ENCODE results near the gene IFI30. TPM values are rescaled to one million over a fixed set of nuclear protein-coding genes. Genes with fewer than 3 reads are reported as not detected.
A peak's percentile ranks its signal among the peaks of the same experiment; 100 is the strongest.
"Not testable (repeated sequence)": the region's sequence is repeated elsewhere in the genome, so short reads cannot be mapped to it uniquely, and the experiment has no call there.

The IFI30 gene
- total RNA-seq, 1 donor = 25.0 TPM

GRCh38 chr19:18197941-18198340 is 24.3 kb downstream of the IFI30 start:
- no peak for DNase-seq (ENCODE audit: low read depth in 2 of 3, low spot score in 2 of 3)

GRCh38 chr19:18198374-18198773 is 24.8 kb downstream of the IFI30 start:
- DNase-seq (ENCODE audit: low read depth in 2 of 3, low spot score in 2 of 3) = no peak

DNA sequence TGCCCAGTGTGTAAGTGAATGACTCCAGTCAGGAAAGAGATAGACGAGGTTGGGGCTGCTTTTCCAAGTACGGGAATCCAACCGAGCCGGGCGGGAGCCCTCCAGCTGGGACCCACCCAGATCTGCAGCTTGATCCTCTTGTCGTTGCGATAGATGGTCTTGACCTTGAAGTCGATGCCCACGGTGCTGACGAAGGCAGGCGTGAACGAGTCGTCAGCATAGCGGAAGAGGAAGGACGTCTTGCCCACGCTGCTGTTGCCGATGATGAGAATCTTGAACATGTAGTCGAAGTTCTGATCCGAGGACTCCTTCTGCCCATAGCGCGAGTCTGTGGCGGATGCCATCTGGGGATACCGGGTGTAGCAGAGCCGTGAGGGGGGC is 28.8 kb downstream of the IFI30 start:
- no peak for DNase-seq (ENCODE audit: low read depth in 2 of 3, low spot score in 2 of 3)

DNA sequence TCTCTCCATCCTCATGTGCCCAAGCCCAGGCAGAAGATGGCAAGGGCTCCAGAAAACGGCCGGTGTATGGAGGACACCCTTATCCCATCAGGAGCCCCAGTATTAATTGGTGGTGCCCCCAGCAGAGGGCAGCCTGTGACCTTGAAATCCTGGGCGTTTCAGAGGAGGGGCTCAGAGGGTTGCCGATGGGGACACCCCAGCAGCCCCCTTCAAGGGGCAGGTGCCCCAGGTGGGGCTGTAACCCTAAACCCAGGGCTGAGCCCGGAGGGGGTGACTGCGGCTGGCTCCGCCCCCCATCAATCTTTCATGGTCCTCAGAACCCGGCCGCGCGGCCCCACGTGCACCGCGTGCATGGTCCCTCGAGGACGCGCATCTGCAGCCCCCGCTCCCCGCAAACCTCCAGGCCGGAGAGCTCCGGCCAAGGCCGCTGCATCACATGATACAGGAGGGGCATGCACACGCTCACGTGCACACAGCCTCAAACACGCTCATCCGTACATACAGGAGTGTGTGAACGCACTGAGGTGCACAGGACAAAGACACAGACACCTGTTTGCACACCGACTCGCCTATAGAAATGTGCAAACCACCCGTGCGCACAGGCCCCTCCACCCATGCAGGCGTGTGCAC is 29.3 kb downstream of the IFI30 start:
- DNase-seq (ENCODE audit: low read depth in 2 of 3, low spot score in 2 of 3) = peak in 1 of 3 donors; percentile 35

- DNase-seq (ENCODE audit: low read depth in 2 of 3, low spot score in 2 of 3) = no peak
Observed at GRCh38 chr19:18203408-18203862, 29.8 kb downstream of the IFI30 start.

DNA sequence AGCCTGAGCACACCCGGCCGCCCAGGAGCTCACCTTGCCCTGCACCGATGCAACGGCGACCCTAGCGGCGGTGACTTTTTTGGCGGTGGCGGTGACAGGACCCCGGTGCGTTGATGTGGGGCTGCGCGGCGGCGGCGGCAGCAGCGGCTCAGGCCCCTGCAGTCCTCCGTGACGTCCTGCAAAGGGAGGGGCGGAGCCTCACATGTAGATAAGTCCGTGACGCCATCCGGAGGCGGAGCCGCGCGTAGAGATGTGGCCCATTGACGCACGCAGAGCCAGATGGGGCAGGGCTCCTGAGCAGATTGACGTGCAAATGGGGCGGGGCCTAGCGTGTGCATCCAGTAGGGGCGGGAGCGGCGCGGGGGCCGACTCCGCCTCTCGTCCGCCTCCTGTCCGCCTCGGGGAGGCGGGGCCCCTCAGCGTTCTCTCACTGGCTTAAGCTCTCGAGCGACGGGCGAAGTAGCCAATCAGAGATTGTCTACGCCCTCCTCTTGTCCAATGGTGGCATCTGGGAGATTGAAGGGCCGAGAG is 30.3 kb downstream of the IFI30 start, which contains the start of gene RAB3A:
Gene RAB3A, minus strand, starts transcription at position 180 of the 531 bp plus-strand sequence. CDS start 1,302 bp downstream, outside the sequence.
- DNase-seq (ENCODE audit: low read depth in 2 of 3, low spot score in 2 of 3) = peak; percentile 98 to 100 (median 100)

DNA sequence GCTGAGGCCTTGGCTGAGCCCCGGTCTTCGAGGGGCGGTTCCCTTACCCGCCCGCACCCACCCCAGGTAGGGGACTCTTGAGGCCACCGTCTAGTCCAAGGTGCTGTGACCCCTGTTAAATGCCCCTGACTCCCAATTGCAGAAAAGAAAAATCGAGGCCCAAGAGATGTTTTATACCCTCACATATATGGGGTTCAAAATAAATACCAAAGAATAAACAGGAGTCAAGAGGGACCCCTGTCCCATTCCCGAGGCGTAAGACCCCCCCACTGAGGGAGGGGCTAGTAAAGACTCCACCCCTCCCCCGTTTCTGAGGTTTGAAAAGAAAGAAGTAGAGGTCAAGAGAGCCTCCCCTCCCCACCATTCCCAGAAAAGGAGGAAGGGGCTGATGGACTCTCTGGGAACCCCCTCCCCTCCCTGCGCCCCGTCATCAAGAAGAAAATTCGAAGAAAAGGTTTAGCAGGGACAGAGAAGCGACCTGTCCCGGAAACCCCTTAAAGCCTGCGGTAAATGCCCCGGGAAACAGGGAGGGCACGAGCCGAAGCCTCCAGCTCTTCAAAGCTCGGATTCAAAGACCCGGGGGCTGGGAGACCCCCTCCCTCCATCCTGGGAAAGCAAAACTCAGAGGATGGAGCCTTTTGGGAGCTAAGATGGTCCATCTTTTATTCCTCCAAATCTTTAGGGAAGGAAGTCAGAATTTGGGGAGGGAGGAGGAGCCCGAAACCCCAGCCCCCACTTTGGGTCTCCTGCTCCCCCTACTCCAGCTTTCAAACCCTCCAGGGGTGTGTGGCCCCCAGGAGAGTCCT is 31.0 kb downstream of the IFI30 start:
- DNase-seq (ENCODE audit: low read depth in 2 of 3, low spot score in 2 of 3) = no peak

DNA sequence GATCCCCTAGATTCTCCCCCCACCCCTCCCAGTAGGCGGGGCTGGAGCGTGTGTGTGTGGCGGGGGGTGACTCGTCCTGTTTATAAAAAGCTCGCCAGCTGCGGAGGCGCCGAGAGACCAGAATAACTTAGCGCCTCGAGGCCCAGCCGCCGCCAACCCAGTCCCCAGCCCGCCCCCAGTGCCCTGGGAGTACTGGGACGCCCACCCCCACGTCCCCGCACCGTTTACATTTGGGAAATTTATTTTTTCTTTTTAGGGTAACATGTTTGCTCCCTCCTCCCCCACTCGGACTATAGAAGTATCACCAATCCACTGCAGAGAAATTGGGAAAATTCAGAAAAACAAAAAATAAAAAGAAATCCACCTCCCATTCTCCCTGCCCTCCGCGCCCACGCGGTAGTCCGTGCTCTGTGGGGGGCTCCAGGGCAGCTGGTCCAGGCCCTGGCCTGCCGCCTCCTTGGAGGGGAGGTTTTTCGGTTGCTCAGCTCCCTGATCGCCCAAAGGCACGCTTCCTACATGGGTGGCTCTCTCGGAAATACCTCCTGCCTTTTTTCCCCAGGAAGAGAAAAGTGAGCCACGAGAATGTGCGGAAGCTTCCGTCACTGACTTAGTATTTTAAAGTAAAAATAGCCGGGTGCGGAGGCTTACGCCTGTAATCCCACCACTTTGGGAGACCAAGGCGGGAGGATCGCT is 31.7 kb downstream of the IFI30 start:
- peak in 2 of 3 donors; percentile 69 to 80 for DNase-seq (ENCODE audit: low read depth in 2 of 3, low spot score in 2 of 3)

DNA sequence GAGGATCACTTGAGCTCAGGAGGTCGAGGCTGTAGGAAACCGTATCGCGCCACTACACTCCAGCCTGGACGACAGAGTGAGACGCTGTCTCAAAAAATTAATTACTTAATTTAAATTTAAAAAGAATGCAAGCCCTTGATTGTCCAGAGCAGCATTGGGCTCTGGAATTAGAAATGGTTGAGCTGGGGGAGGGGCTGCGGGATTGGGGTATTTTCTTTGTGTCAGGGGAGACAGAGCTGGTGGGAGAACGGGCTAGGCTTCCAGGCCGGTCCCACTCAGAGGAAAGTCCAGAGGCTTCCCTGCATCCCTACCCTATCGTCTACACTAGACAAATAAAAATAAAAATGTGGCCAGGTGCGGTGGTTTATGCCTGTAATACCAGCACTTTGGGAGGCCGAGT is 32.4 kb downstream of the IFI30 start:
- no peak for DNase-seq (ENCODE audit: low read depth in 2 of 3, low spot score in 2 of 3)

DNA sequence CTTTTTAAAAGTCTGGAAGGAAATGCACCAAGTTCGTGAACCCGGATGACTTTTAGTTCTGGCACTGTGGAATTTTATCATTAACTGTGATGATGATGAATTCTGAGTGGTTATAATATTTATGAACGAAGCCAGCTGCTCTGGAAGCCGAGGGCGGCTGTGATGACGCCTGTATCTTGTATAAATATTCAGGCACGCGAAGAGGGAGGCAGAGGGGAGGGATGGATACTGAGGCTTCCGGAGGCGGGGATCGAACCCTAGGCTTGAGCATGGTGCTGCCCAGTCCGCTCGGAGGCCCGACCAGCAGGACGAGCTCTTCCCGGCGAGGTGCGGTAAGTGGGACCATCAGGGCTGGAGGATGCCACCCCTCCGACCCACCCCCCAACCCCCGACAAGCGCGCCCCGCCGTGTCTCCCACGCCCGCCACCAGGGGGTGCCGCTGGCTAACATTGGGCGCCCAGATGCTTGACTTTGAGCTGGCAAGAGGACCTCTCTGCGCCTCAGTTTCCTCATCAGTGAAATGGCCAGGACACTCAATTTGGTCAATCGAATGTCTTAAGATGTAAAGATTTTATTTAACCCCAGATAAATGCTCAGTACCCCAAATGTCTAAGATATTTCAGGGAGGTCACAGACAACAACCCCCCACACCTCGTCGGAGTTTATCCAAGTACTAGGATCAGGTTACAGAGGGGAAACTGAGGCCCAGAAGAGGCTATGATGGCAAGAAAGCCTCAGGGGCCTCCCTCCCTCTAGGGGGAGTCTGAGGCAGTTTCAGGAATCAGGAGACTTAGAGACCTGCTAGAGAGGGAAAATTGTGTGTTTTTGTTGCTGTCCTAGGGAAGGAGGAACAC is 34.7 kb downstream of the IFI30 start:
- peak in 1 of 3 donors; percentile 65 for DNase-seq (ENCODE audit: low read depth in 2 of 3, low spot score in 2 of 3)

DNA sequence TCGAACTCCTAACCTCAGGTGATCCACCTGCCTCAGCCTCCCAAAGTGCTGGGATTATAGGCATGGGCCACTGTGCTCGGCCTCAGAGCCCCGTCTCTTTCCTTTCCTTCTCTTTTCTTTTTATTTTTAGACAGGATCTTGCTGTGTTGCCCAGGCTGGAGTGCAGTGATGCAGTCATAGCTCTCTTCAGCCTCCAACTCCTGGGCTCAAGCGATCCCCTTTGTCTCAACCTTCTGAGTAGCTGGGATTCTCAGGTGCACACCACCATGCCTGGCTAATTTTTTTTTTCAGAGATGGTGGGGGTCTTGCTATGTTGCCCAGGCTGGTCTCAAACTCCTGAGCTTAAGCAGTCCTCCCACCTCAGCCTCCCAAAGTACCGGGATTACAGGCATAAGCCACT is 36.3 kb downstream of the IFI30 start:
- DNase-seq (ENCODE audit: low read depth in 2 of 3, low spot score in 2 of 3) = not testable (repeated sequence)

- DNase-seq (ENCODE audit: low read depth in 2 of 3, low spot score in 2 of 3) = no peak
Observed at GRCh38 chr19:18211683-18212082, 38.1 kb downstream of the IFI30 start.

GRCh38 chr19:18214779-18215433 is 41.3 kb downstream of the IFI30 start:
- DNase-seq (ENCODE audit: low read depth in 2 of 3, low spot score in 2 of 3) = peak in 1 of 3 donors; percentile 35

DNA sequence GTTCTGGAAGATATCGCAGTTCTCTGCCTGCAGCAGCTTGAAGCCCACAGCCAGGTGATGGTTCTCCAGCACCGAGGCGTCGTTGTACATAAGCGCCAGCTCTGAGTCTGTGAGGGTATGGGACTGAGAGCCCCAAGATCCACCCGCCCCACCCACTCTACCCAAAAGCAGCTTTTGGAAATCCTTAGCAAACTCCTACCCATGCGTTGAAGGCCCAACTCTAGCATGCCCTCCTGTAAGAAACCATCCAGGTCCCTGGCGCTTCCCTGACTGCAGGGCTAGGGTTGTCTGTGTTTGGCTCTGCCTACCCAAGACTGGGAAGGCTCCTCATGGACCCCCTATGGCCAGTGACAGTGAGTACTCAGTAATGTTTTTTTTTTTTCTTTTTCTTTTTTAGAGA is 43.2 kb downstream of the IFI30 start:
- no peak for DNase-seq (ENCODE audit: low read depth in 2 of 3, low spot score in 2 of 3)

DNA sequence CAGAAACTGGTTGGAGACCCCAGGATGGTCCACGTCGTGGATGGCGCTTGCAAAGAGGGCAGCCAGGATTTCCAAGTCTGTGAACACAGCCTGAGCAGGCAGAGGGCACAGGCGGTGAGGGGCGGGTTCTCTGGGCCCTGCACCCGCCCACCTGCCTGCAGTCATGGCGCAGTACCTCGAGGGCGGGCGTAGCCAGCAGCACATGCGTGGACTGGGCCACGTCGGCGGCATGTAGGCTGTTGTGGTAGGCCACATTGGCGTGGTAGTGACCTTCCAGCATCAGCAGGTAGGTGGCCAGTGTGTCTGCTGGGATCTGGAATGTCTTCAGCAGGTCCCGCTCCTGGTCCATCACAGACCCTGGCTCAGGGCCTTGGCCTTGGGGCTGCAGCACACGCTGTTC is 44.5 kb downstream of the IFI30 start:
- DNase-seq (ENCODE audit: low read depth in 2 of 3, low spot score in 2 of 3) = no peak

GRCh38 chr19:18218600-18218999 is 45.0 kb downstream of the IFI30 start:
- DNase-seq (ENCODE audit: low read depth in 2 of 3, low spot score in 2 of 3) = no peak

GRCh38 chr19:18219911-18220631 is 46.5 kb downstream of the IFI30 start:
- no peak for DNase-seq (ENCODE audit: low read depth in 2 of 3, low spot score in 2 of 3)

DNA sequence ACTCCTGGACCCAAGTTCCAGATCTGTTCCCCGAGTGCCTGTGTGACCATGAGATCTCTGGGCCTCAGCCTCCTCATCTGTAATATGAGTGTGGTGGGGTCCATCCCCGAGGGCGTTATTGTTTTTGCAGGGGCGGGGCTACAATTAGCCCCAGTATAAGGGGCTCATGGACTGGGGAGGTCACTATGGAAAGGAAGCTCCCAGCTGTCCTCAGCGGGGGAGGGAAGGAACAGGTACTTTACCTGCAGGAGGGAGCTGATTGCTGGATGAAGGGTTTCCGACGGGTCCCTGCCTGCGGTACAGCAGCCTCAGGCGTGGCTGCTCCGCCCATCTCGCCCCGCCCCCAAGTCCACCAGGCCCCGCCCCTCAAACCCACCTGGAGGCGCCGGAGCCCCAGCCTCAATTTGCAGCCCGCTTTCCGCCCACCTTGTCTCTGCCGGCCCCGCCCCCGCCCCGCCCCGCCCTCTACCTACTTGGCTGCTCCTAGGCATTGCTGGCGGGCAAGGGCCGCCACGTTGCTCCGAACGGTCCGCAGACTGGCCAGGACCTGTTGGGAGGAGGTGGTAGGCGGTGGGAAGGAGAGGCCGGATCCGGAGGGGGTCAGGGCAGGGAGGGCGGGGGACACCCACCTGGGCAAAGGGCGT is 47.1 kb downstream of the IFI30 start:
- DNase-seq (ENCODE audit: low read depth in 2 of 3, low spot score in 2 of 3) = no peak
